Measurements from ENCODE around the gene NMRK2.
"Not testable (repeated sequence)": the region's sequence is repeated elsewhere in the genome, so short reads cannot be mapped to it uniquely, and the experiment has no call there.

Gene NMRK2

GRCh38 chr19:3961007-3961406 lies 28.1 kb downstream of the NMRK2 start:
- no peak for DNase-seq (ENCODE audit: low read depth)
- H3K4me3 ChIP-seq (ENCODE audit: low read depth, low read length): no peak overlapping the region

DNA sequence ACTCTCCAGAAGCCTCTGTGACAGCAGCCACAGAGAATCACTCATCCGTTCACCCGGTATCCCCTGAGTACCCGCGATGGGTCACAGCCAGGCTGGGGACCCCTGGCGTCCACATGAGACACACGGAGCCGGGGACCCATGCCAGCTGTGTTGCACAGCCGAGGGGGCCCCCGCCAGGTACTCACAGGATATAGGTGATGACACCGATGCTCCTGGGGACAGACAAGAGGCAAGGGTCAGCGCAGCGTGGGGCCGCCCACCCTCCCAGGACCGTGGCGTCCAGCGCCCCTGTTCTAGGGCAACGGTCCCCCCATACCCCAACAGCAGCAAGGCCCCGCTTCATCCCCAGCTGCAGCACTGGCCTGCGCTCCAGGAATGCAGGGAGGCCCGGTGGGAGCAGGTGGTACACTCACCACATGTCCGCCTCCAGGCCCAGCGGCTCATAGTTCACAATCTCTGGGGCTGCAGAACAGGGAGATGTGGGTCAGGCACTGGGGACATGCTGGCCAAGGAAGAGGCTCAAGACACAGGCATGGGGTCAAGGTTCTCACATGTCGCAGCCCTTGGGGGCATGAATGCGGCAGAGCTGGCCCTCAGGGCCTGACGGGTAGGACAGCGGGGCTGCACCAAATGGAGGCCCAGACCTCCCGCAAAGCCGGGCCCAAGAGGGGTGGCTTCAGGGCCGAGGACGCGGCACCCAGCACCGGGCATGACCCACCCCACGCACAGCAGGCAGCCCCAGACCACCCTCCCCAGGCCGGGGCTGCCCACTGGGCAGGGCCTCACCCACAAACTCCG lies 30.8 kb downstream of the NMRK2 start:
- no peak for DNase-seq (ENCODE audit: low read depth)

GRCh38 chr19:3964256-3965194 lies 31.7 kb downstream of the NMRK2 start:
- no peak for DNase-seq (ENCODE audit: low read depth)
- H3K4me3 ChIP-seq (ENCODE audit: low read depth, low read length): no peak overlapping the region

More for the DNA sequence above, 30.8 kb downstream of the NMRK2 start:
- H3K4me3 ChIP-seq (ENCODE audit: low read depth, low read length): no peak overlapping the region

DNA sequence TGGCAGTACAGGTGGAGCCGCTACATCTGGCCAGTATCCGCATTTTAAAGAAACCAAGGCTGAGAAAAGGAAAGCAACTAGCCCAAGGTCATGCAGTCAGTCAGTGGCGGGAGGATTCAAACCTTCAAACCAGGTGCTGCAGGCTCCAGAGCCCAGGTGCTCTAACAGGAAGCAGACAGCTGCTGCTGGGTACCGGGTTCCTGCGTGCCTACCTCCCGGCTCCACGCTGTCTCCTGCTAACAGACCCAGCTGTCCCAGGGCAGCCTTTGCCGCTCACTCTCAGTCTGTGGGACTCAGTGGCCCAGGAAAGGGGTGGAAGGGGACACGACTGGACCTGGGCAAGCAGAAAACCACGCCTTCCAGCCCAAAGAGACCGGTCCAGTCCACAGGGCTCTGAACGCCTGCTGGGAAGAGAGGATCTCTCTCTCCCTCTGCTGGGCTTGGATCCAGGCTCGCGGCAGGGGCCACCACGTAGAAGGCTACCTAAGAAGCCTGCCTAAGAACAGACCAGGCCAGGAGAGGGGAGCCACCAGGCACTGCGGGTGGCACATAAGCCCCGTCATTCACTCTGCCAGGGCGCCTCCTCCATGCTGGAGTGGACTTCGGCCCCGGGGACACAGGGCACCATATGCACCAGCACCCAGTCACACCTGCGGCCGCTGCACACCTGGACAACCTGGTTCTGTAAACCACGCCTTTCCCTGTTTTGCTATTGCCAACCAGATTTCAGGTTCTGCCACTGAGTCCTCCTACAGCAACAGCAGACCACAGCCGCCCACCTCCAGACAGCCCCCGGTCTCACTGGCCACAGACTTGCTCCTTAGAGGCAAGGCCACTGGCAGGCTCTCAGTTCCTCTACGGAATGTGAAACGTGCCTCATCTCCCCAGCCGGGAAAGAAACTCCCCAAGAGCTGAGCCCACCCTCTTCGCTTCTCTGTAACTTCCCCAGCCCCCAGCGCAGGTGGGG lies 33.5 kb downstream of the NMRK2 start:
- H3K4me3 ChIP-seq (ENCODE audit: low read depth, low read length): no peak overlapping the region
- DNase-seq (ENCODE audit: low read depth): no peak

DNA sequence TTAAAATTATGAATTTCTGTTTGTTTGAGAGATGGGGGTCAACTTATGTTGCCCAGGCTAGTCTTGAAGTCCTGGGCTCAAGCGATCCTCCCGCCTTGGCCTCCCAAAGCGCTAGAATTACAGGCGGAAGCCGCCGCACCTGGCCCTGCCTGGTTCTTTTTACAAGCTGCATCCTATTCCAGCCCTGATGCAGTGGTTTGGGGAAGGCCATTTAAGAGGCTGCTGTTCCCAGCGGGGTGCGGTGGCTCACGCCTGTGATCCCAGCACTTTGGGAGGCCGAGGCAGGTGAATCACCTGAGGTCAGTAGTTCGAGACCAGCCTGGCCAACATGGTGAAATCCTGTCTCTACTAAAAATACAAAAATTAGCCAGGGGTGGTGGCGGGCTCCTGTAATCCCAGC lies 35.1 kb downstream of the NMRK2 start:
- not testable (repeated sequence) for DNase-seq (ENCODE audit: low read depth); H3K4me3 ChIP-seq (ENCODE audit: low read depth, low read length)

DNA sequence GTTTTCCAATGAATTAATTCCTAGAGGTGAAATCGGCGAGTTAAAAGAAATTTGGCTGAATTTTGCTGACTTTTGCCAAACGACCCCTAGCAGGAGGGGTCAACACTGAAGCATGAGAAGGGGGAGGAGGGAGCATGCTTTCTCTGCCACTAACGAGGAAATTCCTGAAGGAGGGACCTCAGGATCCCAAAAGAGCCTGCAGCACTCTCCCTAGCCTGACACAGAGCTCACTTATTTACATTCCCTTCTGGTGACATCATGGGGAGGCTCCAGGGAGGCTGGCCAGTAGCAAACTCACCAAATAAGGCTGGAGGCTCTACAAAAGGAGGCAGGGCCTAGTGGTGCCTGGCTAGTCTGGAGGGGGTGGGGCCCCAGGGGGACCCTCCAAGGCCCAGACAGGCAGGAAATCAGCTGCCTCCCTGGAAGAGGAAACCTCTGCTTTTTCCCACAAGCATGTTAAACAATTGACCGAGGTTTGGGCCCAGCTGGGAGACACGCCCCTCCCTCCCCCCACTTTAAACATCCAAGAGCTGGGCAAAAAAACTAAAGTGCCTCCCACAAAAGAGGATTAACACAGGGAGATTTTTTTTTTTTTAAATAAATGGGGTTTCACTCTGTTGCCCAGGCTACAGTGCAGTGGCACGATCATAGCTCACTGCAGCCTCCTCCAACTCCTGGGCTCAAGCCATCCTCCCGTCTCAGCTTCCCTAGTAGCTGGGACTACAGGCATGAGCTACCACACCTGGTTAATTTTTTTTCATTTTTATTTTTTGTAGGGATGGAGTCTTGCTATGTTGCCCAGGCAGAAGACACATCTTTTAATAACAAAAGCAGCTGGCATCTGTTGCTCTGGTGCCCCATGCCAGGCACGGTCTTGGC lies 35.9 kb downstream of the NMRK2 start:
- DNase-seq (ENCODE audit: low read depth): peak; percentile 97
- H3K4me3 ChIP-seq (ENCODE audit: low read depth, low read length): peak overlapping the region; percentile 89

DNA sequence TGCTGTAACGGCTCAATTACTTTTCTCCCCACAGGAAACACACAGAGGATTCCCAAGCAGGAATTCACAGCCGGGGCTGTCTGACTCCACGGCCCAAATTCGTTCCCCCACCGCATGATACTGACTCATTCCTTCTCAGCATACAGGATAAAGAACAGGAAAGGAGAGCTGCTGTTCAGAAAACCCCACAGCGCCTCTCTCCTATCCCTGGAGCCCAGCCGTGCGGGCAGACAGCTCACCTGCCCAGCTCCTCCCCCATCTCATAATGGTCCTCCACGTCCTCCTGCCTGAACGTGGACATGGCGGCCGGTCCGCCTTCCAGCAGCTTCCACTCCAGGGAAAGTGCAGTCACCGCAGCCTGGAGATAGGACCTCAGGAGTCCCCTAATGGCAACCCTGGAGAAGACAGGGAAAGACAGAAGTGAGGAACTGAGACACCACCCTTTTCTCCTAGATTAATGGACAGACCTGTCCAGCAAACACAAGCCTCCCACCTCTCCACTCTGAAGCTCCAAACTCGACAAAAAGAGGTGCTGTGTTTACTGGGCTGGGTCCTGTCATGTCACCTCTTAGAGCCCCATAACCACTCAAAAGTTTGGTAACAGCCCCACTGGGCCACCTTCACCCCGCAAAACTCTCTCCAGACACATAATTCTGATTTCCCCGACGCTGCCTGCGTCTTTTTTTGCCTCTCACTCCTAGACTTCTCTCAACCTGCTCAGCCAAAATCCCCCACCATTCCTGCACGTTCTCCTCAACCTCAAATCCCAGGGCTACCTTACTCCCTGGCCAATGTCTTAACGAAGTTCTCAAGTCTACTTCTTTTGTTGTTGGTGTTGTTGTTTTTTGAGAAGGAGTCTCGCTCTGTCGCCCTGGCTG lies 36.8 kb downstream of the NMRK2 start:
- peak; percentile 54 for DNase-seq (ENCODE audit: low read depth)
- peak overlapping the region; percentile 89 for H3K4me3 ChIP-seq (ENCODE audit: low read depth, low read length)

DNA sequence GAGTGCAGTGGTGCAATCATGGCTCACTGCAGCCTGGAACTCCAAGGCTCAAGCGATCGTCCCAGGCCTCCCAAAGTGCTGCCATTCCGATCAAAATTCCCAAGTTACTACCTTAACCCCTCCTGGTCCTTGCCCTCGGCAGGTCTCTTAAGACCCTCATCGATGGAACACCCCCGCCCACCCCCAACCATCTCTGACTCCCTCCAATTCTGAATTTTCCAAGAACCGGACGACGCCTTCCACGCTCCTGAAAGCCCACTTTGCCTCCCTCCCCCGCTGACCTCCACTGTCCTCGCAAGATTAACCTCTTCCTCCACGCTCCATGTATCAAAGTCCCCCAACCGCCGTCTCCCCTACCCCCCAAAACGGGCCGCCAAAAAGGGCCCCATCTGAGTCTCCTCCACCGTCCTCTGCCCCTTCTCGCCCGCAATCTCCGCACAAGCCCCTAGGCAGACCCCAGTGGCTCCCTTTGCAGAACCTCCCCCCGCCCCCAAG lies 37.5 kb downstream of the NMRK2 start:
- H3K4me3 ChIP-seq (ENCODE audit: low read depth, low read length): peak overlapping the region; percentile 89
- no peak for DNase-seq (ENCODE audit: low read depth)

- peak within 1 kb of the TSS; percentile 89 for H3K4me3 ChIP-seq (ENCODE audit: low read depth, low read length)
Measured at GRCh38 chr19:3970808-3971598, 38.1 kb downstream of the NMRK2 start, which contains the start of gene DAPK3. Gene DAPK3, minus strand, starts transcription at chr19:3971099. Its CDS starts 1,364 bp downstream, at chr19:3969735.

GRCh38 chr19:3975144-3975543 lies 42.3 kb downstream of the NMRK2 start:
- no peak for DNase-seq (ENCODE audit: low read depth)
- H3K4me3 ChIP-seq (ENCODE audit: low read depth, low read length): no peak overlapping the region

More at GRCh38 chr19:3970808-3971598, 38.1 kb downstream of the NMRK2 start, which contains the start of gene DAPK3:
- DNase-seq (ENCODE audit: low read depth): peak; percentile 94

DNA sequence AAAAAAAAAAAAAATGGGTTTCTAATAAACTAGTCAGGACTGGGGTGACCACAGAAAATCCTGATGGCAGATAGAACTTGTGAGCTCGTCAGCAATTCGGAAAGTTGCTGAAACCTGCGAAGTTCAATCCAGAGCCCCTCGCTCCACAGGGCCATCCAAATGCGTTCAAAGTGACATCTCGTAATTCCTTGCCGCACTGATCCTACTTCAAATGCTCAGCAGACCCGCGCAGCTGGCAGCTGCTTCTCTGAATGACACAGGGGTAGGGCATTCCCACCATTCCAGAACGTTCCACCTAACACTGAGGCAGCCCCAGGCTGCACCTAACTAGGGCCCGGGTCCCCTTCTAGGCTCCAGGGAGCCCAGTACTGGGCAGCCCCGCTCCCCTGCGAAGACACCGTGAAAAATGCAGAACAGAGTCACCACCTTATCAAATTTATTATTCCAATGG lies 42.8 kb downstream of the NMRK2 start:
- H3K4me3 ChIP-seq (ENCODE audit: low read depth, low read length): no peak overlapping the region
- no peak for DNase-seq (ENCODE audit: low read depth)

GRCh38 chr19:3976495-3977241 lies 43.8 kb downstream of the NMRK2 start:
- DNase-seq (ENCODE audit: low read depth): no peak
- H3K4me3 ChIP-seq (ENCODE audit: low read depth, low read length): no peak overlapping the region

GRCh38 chr19:3977242-3978143 lies 44.6 kb downstream of the NMRK2 start:
- DNase-seq (ENCODE audit: low read depth): no peak
- H3K4me3 ChIP-seq (ENCODE audit: low read depth, low read length): no peak overlapping the region

DNA sequence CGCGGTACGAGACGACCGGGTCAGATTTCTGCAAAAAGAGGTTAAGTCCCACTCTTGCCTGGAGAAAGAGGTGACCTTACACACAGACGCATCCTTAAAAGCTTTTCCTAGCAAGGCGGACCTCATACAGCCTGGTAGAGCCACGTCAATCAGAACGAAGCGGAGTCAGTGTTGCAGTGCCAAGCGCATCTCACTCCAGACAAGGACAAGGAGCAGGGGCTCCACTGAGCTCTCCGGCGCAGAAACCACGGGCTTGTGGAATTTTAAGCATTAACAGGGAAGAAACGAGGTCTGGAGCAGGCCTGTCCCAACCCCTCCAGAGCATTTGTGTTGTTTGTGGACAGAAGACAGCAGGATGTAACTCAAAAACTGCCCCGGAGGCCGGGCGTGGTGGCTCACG lies 45.3 kb downstream of the NMRK2 start:
- no peak for DNase-seq (ENCODE audit: low read depth)
- no peak overlapping the region for H3K4me3 ChIP-seq (ENCODE audit: low read depth, low read length)

- no peak for DNase-seq (ENCODE audit: low read depth)
- no peak overlapping the region for H3K4me3 ChIP-seq (ENCODE audit: low read depth, low read length)
Measured at GRCh38 chr19:3979289-3979673, 46.4 kb downstream of the NMRK2 start.
